ENCODE measurements around the gene TRAF3.

Gene TRAF3

DNA sequence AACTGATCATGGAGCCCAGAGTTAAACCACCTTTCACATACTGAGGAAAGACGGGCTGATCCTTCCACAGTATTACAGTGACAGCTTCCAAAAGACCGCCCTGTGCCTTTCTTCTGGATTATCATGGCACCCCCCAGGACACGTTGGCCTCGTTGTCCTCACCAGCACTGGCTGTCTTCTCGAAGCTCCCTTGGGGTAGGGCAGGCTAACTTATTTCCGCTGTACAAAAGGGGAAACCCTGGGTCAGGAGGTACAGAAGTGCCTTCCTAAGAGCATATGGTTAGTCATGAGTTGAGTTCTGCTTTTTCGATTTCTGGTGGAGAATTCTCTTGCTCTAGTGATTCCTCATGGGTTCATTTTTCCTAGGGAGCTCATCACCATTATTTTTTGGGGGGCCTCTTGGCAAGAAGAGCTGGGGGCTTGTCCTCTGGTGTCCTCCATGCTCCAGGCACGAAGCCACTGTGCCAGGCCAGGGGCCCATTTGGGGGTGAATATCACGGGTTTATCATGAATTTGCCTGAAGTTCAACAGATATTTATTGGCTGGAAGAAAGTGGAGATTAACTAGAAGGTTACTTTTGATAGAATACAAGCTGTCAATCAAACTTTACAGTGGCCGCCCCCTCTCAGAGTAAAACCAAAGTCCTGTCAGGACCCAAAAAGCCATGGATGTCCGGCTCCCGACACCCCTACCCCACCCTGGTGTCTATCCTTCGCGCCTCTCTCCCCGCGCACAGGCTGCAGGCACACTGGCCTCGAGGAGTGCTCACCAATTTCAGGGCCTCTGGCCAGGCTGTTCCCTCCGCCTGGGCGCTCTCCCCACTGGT is 8.8 kb upstream of the TRAF3 start:
- no peak for DNase-seq
- Histone ChIP-seq H3K27me3 (no peaks in the 10 kb centered on the region), H3K4me1 (no peaks in the 10 kb centered on the region), H3K9me3 (no peaks in the 10 kb centered on the region), H3K36me3 (no peaks in the 10 kb centered on the region), H3K4me3 (ENCODE audit: low read depth, low read length) (no peak overlapping the region)
- TF ChIP-seq CTCF (IDR thresholded peaks at IDR 0.05; ENCODE audit: low read depth, low read length) = no peak

- Histone ChIP-seq H3K4me1 (no peaks in the 10 kb centered on the region), H3K36me3 (no peaks in the 10 kb centered on the region), H3K27me3 (no peaks in the 10 kb centered on the region), H3K9me3 (no peaks in the 10 kb centered on the region), H3K4me3 (ENCODE audit: low read depth, low read length) (no peak overlapping the region)
- no peak for TF ChIP-seq CTCF (IDR thresholded peaks at IDR 0.05; ENCODE audit: low read depth, low read length)
- no peak for DNase-seq
These were observed 8.3 kb upstream of the TRAF3 start for GRCh38 chr14:102769049-102769327.

- H3K4me3 ChIP-seq (ENCODE audit: low read depth, low read length) = no peak overlapping the region
- DNase-seq = no peak
- no peak for TF ChIP-seq CTCF (IDR thresholded peaks at IDR 0.05; ENCODE audit: low read depth, low read length)
These were observed 6.8 kb upstream of the TRAF3 start for GRCh38 chr14:102770147-102771123.

GRCh38 chr14:102771144-102771543 is 6.1 kb upstream of the TRAF3 start:
- Histone ChIP-seq H3K4me1 (no peaks in the 10 kb centered on the region), H3K9me3 (no peaks in the 10 kb centered on the region), H3K36me3 (no peaks in the 10 kb centered on the region), H3K4me3 (ENCODE audit: low read depth, low read length) (no peak overlapping the region), H3K27me3 (no peaks in the 10 kb centered on the region)
- TF ChIP-seq CTCF (IDR thresholded peaks at IDR 0.05; ENCODE audit: low read depth, low read length) = no peak
- DNase-seq = no peak

More at GRCh38 chr14:102770147-102771123, 6.8 kb upstream of the TRAF3 start:
- H3K36me3 ChIP-seq = no peaks in the 10 kb centered on the region
- no peaks in the 10 kb centered on the region for H3K27me3 ChIP-seq
- H3K9me3 ChIP-seq = no peaks in the 10 kb centered on the region
- no peaks in the 10 kb centered on the region for H3K4me1 ChIP-seq

GRCh38 chr14:102772781-102773570 is 4.3 kb upstream of the TRAF3 start:
- no peaks in the 10 kb centered on the region for H3K9me3 ChIP-seq
- peak; percentile 69 for DNase-seq
- no peak overlapping the region for H3K4me3 ChIP-seq (ENCODE audit: low read depth, low read length)
- no peaks in the 10 kb centered on the region for H3K36me3 ChIP-seq
- TF ChIP-seq CTCF (IDR thresholded peaks at IDR 0.05; ENCODE audit: low read depth, low read length) = peak; percentile 53
- H3K27me3 ChIP-seq = no peaks in the 10 kb centered on the region
- no peaks in the 10 kb centered on the region for H3K4me1 ChIP-seq

Data from BE2C (cell line).